Bronchial epithelial cell (primary cell): ENCODE data around the gene CASQ1. TPM values are rescaled to one million over a fixed set of nuclear protein-coding genes. Genes with fewer than 3 reads are reported as not detected.

Experiments used
- total RNA-seq: library from RNA; depleted of rRNA; stranded (reverse); fragments of >200 nt; gene quantifications from 2 replicates; pipeline ENCODE4 v1.2.1, GENCODE V29; 2014

Gene CASQ1
- total RNA-seq, 1 donor from 2014 or later, result not detected

Other genes starting within 250 kb of the CASQ1 start
- 6.3 and 16.8 TPM in 2 replicates for gene IGSF9, start 245.0 kb upstream of the CASQ1 start, total RNA-seq
- 10.0 and 16.6 TPM in 2 replicates for gene SLAMF9, start 236.3 kb upstream of the CASQ1 start, total RNA-seq
- gene PIGM, start 158.6 kb upstream of the CASQ1 start, total RNA-seq, result 1.9 and 2.1 TPM in 2 replicates
- not detected in 2 replicates for gene KCNJ10, start 120.4 kb upstream of the CASQ1 start, total RNA-seq
- gene KCNJ9, start 109.0 kb upstream of the CASQ1 start, total RNA-seq, result under 0.01 and 0.13 TPM in 2 replicates
- gene IGSF8, start 92.0 kb upstream of the CASQ1 start, total RNA-seq, result 42.6 and 57.0 TPM in 2 replicates
- not detected in 2 replicates for gene ATP1A2, start 74.8 kb upstream of the CASQ1 start, total RNA-seq
- not detected in 2 replicates for gene ATP1A4, start 39.0 kb upstream of the CASQ1 start, total RNA-seq
- 38.3 and 44.5 TPM in 2 replicates for gene PEA15, start 14.8 kb downstream of the CASQ1 start, total RNA-seq
- gene DCAF8, start 72.0 kb downstream of the CASQ1 start, total RNA-seq, result 57.4 and 76.0 TPM in 2 replicates
- gene PEX19, start 94.6 kb downstream of the CASQ1 start, total RNA-seq, result 32.4 and 41.0 TPM in 2 replicates
- gene COPA, start 152.7 kb downstream of the CASQ1 start, total RNA-seq, result 134 and 136 TPM in 2 replicates
- gene NCSTN, start 152.8 kb downstream of the CASQ1 start, total RNA-seq, result 27.9 and 36.7 TPM in 2 replicates
- gene NHLH1, start 176.5 kb downstream of the CASQ1 start, total RNA-seq, result not detected in 2 replicates
- gene VANGL2, start 210.0 kb downstream of the CASQ1 start, total RNA-seq, result 1.6 and 2.3 TPM in 2 replicates